Adrenal gland (tissue), 5 donors: Measurements from ENCODE around the gene PITRM1.

Experiments used
- CTCF ChIP-seq, 6 experiments: fragments of 450-650 bp in 4 of 6; fragments of 200-600 bp in 2 of 6; sonication (generic) in 1 of 6; IDR thresholded peaks; 1 replicate in 5 of 6; 2 replicates in 1 of 6; pipeline versions ENCODE4 v1.5.1 to v1.8.0; 2016 to 2021; ENCODE audit warnings: antibody characterized with exemption in 6 of 6, mild to moderate bottlenecking in 2 of 6, moderate library complexity in 1 of 6
- POLR2A ChIP-seq, 2 donors: fragments of 450-650 bp; IDR thresholded peaks; one replicate each; pipeline ENCODE4 v1.6.1; 2017; ENCODE audit warnings: antibody characterized with exemption in 2 of 2, mild to moderate bottlenecking in 2 of 2, moderate library complexity in 1 of 2
- donor health status: DM: no; HTN: no; CAD: no.

GRCh38 chr10:3193751-3194150, 21.2 kb upstream of the PITRM1 start:
- no peak for TF ChIP-seq POLR2A (IDR thresholded peaks at IDR 0.05)
- TF ChIP-seq CTCF (IDR thresholded peaks at IDR 0.05): no peak
